HCT116 (cell line): ENCODE measurements around the gene CCNB2. TPM values are rescaled to one million over a fixed set of nuclear protein-coding genes. Genes with fewer than 3 reads are reported as not detected.

Experiments used
- ATAC-seq: fragments of 200-7000 bp; cut with Tn5 transposase; 2 replicates; pipeline ENCODE4 v1.9.1; 2020; ENCODE audit warnings: mild to moderate bottlenecking, moderate library complexity
- BruUV-seq: library from RNA; stranded (reverse); fragments of 400-500 nt; replicated peaks from 2 replicates; lab custom pipeline; 2021; lab: Mats Ljungman, UMichigan
- CTCF ChIA-PET: fragments of 300-600 bp; sonication (Branson Sonifier 250); formaldehyde crosslinking; loops from one replicate; lab custom pipeline; 2021; ENCODE audit warnings: antibody characterized with exemption; lab: Charles Lee
- POLR2A ChIA-PET: fragments of 300-600, 350-600 bp; sonication (Branson Sonifier 250); formaldehyde crosslinking; loops from one replicate; lab custom pipeline; 2021; ENCODE audit warnings: antibody characterized with exemption; lab: Charles Lee
- RAD21 ChIA-PET, 2 experiments: fragments of 300-600 bp; sonication (Branson Sonifier 250); formaldehyde crosslinking; loops; one replicate each; lab custom pipeline; 2023; ENCODE audit warnings: low total read pairs in 2 of 2; ENCODE audit not compliant: uncharacterized antibody in 2 of 2, unreplicated experiment in 2 of 2, low non-redundant PET in 1 of 2; lab: Charles Lee
- DNase-seq: peaks from one replicate; pipeline ENCODE4 v3.0.0-alpha.2; 2010; ENCODE audit warnings: low read depth, low spot score
- H2AFZ ChIP-seq: fragments of 200-600 bp; shearing (Covaris generic), sonication (generic); 2 replicates; pipeline ENCODE4 v1.6.1; 2017; ENCODE audit warnings: low read depth, mixed run types, mixed read lengths, antibody characterized with exemption, low read length; ENCODE audit not compliant: poor library complexity, severe bottlenecking
- H3K27ac ChIP-seq: 2 replicates; pipeline ENCODE4 v1.5.1; 2012; ENCODE audit warnings: low read depth, low read length
- H3K27me3 ChIP-seq: fragments of 200-600 bp; sonication (generic); 2 replicates; pipeline ENCODE4 v1.6.1; 2016; ENCODE audit warnings: mixed run types, low read length, mixed read lengths; ENCODE audit not compliant: insufficient read depth
- H3K36me3 ChIP-seq, 2 experiments: fragments of 200-500 bp in 1 of 2; fragments of 200-600 bp in 1 of 2; sonication (Bioruptor generic) in 1 of 2; sonication (generic) in 1 of 2; 2 replicates each; pipeline versions ENCODE4 v1.5.1 to v1.6.1; 2014 to 2016; ENCODE audit warnings: low read length in 2 of 2, inconsistent platforms in 1 of 2, mixed read lengths in 1 of 2, mixed run types in 1 of 2; ENCODE audit not compliant: insufficient read depth in 2 of 2, control insufficient read depth in 1 of 2
- H3K4me1 ChIP-seq, 2 experiments: fragments of 200-600 bp in 1 of 2; sonication (generic) in 1 of 2; 2 replicates each; pipeline versions ENCODE4 v1.5.1 to v1.6.1; 2012 to 2017; ENCODE audit warnings: low read length in 2 of 2, inconsistent platforms in 1 of 2, mild to moderate bottlenecking in 1 of 2, mixed read lengths in 1 of 2, mixed run types in 1 of 2, moderate library complexity in 1 of 2; ENCODE audit not compliant: insufficient read depth in 2 of 2, control insufficient read depth in 1 of 2
- H3K4me2 ChIP-seq: fragments of 200-600 bp; sonication (generic); 2 replicates; pipeline ENCODE4 v1.6.1; 2017; ENCODE audit warnings: mixed run types, low read length, mixed read lengths
- H3K4me3 ChIP-seq, 2 experiments: fragments of 200-600 bp in 1 of 2; sonication (generic) in 1 of 2; replicated peaks in 1 of 2; 2 replicates each; pipeline ENCODE4 v1.5.1; 2011 to 2016; ENCODE audit warnings: low read length in 2 of 2, control low read depth in 1 of 2, low read depth in 1 of 2, mild to moderate bottlenecking in 1 of 2, mixed read lengths in 1 of 2, mixed run types in 1 of 2
- H3K79me2 ChIP-seq: fragments of 200-600 bp; sonication (generic); 2 replicates; pipeline ENCODE4 v1.6.1; 2017; ENCODE audit warnings: mild to moderate bottlenecking, mixed run types, low read length, moderate library complexity, mixed read lengths; ENCODE audit not compliant: insufficient read depth
- H3K9ac ChIP-seq: fragments of 200-600 bp; sonication (generic); 2 replicates; pipeline ENCODE4 v1.6.1; 2016; ENCODE audit warnings: low read length, mixed read lengths
- H3K9me2 ChIP-seq: fragments of 200-600 bp; sonication (generic), shearing (Covaris generic); 2 replicates; pipeline ENCODE4 v1.6.1; 2017; ENCODE audit warnings: mixed run types, mild to moderate bottlenecking, moderate library complexity; ENCODE audit not compliant: insufficient read depth
- H3K9me3 ChIP-seq, 2 experiments: fragments of 200-500 bp in 1 of 2; fragments of 200-600 bp in 1 of 2; sonication (Bioruptor generic) in 1 of 2; sonication (generic) in 1 of 2; 2 replicates each; pipeline ENCODE4 v1.6.1; 2014 to 2017; ENCODE audit warnings: low read length in 2 of 2, mixed read lengths in 2 of 2, inconsistent platforms in 1 of 2, low read depth in 1 of 2, mild to moderate bottlenecking in 1 of 2, mixed run types in 1 of 2, moderate library complexity in 1 of 2; ENCODE audit not compliant: control insufficient read depth in 1 of 2, insufficient read depth in 1 of 2
- H4K20me1 ChIP-seq: fragments of 200-600 bp; sonication (generic), shearing (Covaris generic); 2 replicates; pipeline ENCODE4 v1.6.1; 2017; ENCODE audit warnings: mixed run types, mild to moderate bottlenecking, moderate library complexity; ENCODE audit not compliant: insufficient read depth
- ATF3 ChIP-seq: IDR thresholded peaks from 2 replicates; pipeline ENCODE4 v1.6.1; 2012
- CBX3 ChIP-seq: IDR thresholded peaks from 2 replicates; pipeline ENCODE4 v1.6.1; 2012; ENCODE audit warnings: low read depth
- CEBPB ChIP-seq: IDR thresholded peaks from 2 replicates; pipeline ENCODE4 v1.6.1; 2012; ENCODE audit warnings: low read depth
- ELF1 ChIP-seq: IDR thresholded peaks from 2 replicates; pipeline ENCODE4 v1.6.1; 2012; ENCODE audit warnings: low read depth, borderline replicate concordance
- EZH2 ChIP-seq: fragments of 200-600 bp; sonication (generic); IDR thresholded peaks from 2 replicates; pipeline ENCODE4 v1.6.1; 2017; ENCODE audit warnings: antibody characterized with exemption, mixed run types
- EZH2phosphoT487 ChIP-seq: fragments of 200-600 bp; IDR thresholded peaks from 2 replicates; pipeline ENCODE4 v1.6.1; 2018; ENCODE audit warnings: antibody characterized with exemption, borderline replicate concordance
- FOSL1 ChIP-seq: IDR thresholded peaks from 2 replicates; pipeline ENCODE4 v1.6.1; 2012; ENCODE audit warnings: low read depth
- JUND ChIP-seq: IDR thresholded peaks from 2 replicates; pipeline ENCODE4 v1.6.1; 2012
- MAX ChIP-seq: IDR thresholded peaks from 2 replicates; pipeline ENCODE4 v1.6.1; 2012
- POLR2A ChIP-seq: IDR thresholded peaks from 2 replicates; pipeline ENCODE4 v1.7.0; 2011; ENCODE audit warnings: borderline replicate concordance; ENCODE audit not compliant: insufficient read depth, insufficient read length; ENCODE audit errors: extremely low read depth
- POLR2AphosphoS5 ChIP-seq: IDR thresholded peaks from 2 replicates; pipeline ENCODE4 v1.6.1; 2011; ENCODE audit warnings: mild to moderate bottlenecking, low read depth, low read length, moderate library complexity
- SIN3A ChIP-seq: IDR thresholded peaks from 2 replicates; pipeline ENCODE4 v1.6.1; 2012; ENCODE audit warnings: low read depth
- SP1 ChIP-seq: IDR thresholded peaks from 2 replicates; pipeline ENCODE4 v1.6.1; 2012; ENCODE audit warnings: low read depth
- SRF ChIP-seq: IDR thresholded peaks from 2 replicates; pipeline ENCODE4 v1.6.1; 2012; ENCODE audit warnings: low read depth
- TCF7L2 ChIP-seq: IDR thresholded peaks from 2 replicates; pipeline ENCODE4 v1.7.0; 2011; ENCODE audit warnings: borderline replicate concordance, inconsistent platforms; ENCODE audit not compliant: insufficient read depth, insufficient read length; ENCODE audit errors: extremely low read depth
- YY1 ChIP-seq: IDR thresholded peaks from 2 replicates; pipeline ENCODE4 v1.6.1; 2011; ENCODE audit warnings: low read length, low read depth, moderate library complexity, mild to moderate bottlenecking; ENCODE audit not compliant: insufficient replicate concordance; ENCODE audit errors: extremely low read depth
- ZFX ChIP-seq: fragments of 450-650 bp; IDR thresholded peaks from 2 replicates; pipeline ENCODE4 v1.6.1; 2017
- intact Hi-C: fragments of 100-400 bp; cut with micrococcal nuclease; formaldehyde crosslinking; loops from 2 replicates; pipeline ENCODE4 v1.10.0; 2022
- total RNA-seq: library from RNA; stranded (reverse); gene quantifications from one replicate; pipeline ENCODE4 v1.2.1, GENCODE V29; 2021; ENCODE audit not compliant: unreplicated experiment
- TF ChIP-seq, protein P1 (sequence below), 3 experiments: fragments of 200-600 bp in 1 of 3; sonication (generic) in 1 of 3; IDR thresholded peaks in 2 of 3; conservative IDR thresholded peaks in 1 of 3; 2 replicates each; pipeline ENCODE4 v1.5.1; 2012 to 2017; ENCODE audit warnings: low read depth in 2 of 3, low read length in 2 of 3, antibody characterized with exemption in 1 of 3, borderline replicate concordance in 1 of 3, control low read depth in 1 of 3, mild to moderate bottlenecking in 1 of 3, mixed read lengths in 1 of 3, mixed run types in 1 of 3, moderate library complexity in 1 of 3; ENCODE audit not compliant: insufficient read depth in 1 of 3
- TF ChIP-seq, protein P2 (sequence below): IDR thresholded peaks from 2 replicates; pipeline ENCODE4 v1.6.1; 2012; ENCODE audit warnings: low read depth

Gene CCNB2
- total RNA-seq, 1 experiment from 2014 or later, result 88.7 TPM

DNA sequence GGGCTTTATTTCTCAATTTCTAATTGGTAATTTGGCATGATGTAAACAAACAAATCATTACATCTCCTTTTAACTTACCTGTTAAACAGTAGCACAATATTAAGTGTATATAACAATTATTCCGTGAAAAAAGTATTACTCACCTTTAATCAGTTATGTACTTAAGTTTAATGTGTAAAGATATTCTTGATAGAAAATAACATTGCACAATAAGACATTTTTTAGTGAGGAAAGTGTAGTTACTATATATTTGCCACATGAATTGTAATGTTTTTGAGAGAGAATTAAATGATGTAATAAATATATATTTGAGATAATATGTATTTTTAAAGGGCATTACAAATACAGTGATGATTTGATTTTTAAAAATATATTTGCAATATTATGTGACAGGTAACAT lies 10.9 kb upstream of the CCNB2 start:
- no peak overlapping the region for H2AFZ ChIP-seq
- ATAC-seq (no peak), DNase-seq (no peak)
- no peaks in the 10 kb centered on the region for H3K27me3 ChIP-seq
- intact Hi-C loops, result no loop called here
- no peak overlapping the region for H3K9ac ChIP-seq
- H4K20me1 ChIP-seq, result peaks cover 2% of the 10 kb centered on the region; the same call in 1 of the 2 replicates
- TF ChIP-seq FOSL1 (no peak), CBX3 (no peak), ELF1 (no peak), SIN3A (no peak), ATF3 (no peak), ZFX (no peak), JUND (no peak), EZH2 (no peak), YY1 (no peak), SP1 (no peak), CEBPB (no peak), POLR2AphosphoS5 (no peak), POLR2A (no peak), EZH2phosphoT487 (no peak), TCF7L2 (no peak), SRF (no peak), MAX (no peak)
- TF ChIP-seq, protein P1, sequence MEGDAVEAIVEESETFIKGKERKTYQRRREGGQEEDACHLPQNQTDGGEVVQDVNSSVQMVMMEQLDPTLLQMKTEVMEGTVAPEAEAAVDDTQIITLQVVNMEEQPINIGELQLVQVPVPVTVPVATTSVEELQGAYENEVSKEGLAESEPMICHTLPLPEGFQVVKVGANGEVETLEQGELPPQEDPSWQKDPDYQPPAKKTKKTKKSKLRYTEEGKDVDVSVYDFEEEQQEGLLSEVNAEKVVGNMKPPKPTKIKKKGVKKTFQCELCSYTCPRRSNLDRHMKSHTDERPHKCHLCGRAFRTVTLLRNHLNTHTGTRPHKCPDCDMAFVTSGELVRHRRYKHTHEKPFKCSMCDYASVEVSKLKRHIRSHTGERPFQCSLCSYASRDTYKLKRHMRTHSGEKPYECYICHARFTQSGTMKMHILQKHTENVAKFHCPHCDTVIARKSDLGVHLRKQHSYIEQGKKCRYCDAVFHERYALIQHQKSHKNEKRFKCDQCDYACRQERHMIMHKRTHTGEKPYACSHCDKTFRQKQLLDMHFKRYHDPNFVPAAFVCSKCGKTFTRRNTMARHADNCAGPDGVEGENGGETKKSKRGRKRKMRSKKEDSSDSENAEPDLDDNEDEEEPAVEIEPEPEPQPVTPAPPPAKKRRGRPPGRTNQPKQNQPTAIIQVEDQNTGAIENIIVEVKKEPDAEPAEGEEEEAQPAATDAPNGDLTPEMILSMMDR (IDR thresholded peaks at IDR 0.05 in 2 of 3, conservative IDR thresholded peaks at IDR 0.05 in 1 of 3; ENCODE audit: borderline replicate concordance in 1 of 3, insufficient read depth in 1 of 3, low read depth in 2 of 3, low read length in 2 of 3), result no peak
- TF ChIP-seq, protein P2, sequence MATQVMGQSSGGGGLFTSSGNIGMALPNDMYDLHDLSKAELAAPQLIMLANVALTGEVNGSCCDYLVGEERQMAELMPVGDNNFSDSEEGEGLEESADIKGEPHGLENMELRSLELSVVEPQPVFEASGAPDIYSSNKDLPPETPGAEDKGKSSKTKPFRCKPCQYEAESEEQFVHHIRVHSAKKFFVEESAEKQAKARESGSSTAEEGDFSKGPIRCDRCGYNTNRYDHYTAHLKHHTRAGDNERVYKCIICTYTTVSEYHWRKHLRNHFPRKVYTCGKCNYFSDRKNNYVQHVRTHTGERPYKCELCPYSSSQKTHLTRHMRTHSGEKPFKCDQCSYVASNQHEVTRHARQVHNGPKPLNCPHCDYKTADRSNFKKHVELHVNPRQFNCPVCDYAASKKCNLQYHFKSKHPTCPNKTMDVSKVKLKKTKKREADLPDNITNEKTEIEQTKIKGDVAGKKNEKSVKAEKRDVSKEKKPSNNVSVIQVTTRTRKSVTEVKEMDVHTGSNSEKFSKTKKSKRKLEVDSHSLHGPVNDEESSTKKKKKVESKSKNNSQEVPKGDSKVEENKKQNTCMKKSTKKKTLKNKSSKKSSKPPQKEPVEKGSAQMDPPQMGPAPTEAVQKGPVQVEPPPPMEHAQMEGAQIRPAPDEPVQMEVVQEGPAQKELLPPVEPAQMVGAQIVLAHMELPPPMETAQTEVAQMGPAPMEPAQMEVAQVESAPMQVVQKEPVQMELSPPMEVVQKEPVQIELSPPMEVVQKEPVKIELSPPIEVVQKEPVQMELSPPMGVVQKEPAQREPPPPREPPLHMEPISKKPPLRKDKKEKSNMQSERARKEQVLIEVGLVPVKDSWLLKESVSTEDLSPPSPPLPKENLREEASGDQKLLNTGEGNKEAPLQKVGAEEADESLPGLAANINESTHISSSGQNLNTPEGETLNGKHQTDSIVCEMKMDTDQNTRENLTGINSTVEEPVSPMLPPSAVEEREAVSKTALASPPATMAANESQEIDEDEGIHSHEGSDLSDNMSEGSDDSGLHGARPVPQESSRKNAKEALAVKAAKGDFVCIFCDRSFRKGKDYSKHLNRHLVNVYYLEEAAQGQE, result no peak
- H3K4me1 ChIP-seq, result no peaks in the 10 kb centered on the region
- no peaks in the 10 kb centered on the region for H3K79me2 ChIP-seq
- H3K36me3 ChIP-seq, result peaks cover 22 to 44% of the 10 kb centered on the region in 2 experiments
- ChIA-PET RAD21 (no interaction called here), POLR2A (no interaction called here), CTCF (interaction anchor here (1.0 kb wide), 1 partner anchor 435 kb away, joined by 3 read pairs; no protein-coding TSS in a partner anchor)
- H3K4me3 ChIP-seq, result no peak overlapping the region
- H3K4me2 ChIP-seq, result no peak overlapping the region
- no peak overlapping the region for H3K27ac ChIP-seq
- H3K9me2 ChIP-seq, result no peaks in the 10 kb centered on the region
- H3K9me3 ChIP-seq, result no peaks in the 10 kb centered on the region
- no TSS peak for BruUV-seq
